ENCODE data around the gene RAP2A. TPM values are rescaled to one million over a fixed set of nuclear protein-coding genes. Genes with fewer than 3 reads are reported as not detected.

RAP2A gene
- total RNA-seq, 1 experiment from 2014 or later, result 32.1 TPM

DNA sequence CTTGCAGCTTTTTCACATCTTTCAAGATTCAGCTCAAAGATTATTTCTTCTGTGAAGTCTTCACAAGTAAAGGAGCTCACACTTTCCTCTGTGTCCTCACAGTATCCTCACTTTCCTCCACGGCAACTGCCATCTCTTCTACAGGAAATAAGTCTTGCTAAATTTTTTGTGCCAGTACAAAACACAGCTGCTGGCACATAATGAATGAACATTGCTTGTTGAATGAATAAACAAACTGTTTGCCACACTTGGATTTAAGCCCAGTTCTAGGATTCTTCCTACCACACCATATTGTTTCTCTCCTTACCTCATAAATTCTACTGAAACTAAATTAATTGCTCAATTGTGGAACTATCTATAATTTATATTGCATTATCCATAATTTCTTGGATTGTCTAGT is 59.5 kb downstream of the RAP2A start:
- peaks cover 0 to 3% of the 10 kb centered on the region in 2 experiments; a peak in 2 of 4 replicates for H3K4me1 Mint-ChIP-seq
- no CpG with 5 or more reads among the region's 1 CpG for WGBS (ENCODE audit: extremely low coverage, insufficient read length, low lambda C conversion rate)
- Histone ChIP-seq H4K91ac (ENCODE audit: insufficient read length, low read depth, low read length) (no peak overlapping the region), H3K27me3 (ENCODE audit: insufficient read depth, low read length) (no peaks in the 10 kb centered on the region), H2BK20ac (ENCODE audit: low read depth, low read length, poor library complexity, severe bottlenecking) (no peak overlapping the region), H3K4ac (ENCODE audit: low read depth, low read length) (no peak overlapping the region), H3K56ac (ENCODE audit: insufficient read length, low read depth, low read length) (no peak overlapping the region), H4K5ac (ENCODE audit: insufficient read length, low read depth, low read length) (no peak overlapping the region), H2BK120ac (ENCODE audit: low read depth, low read length, poor library complexity, severe bottlenecking) (no peak overlapping the region), H2AK5ac (ENCODE audit: insufficient read length, low read length) (no peak overlapping the region), H2AFZ (ENCODE audit: low read length) (no peak overlapping the region), H3K14ac (ENCODE audit: insufficient read depth, low read length) (no peak overlapping the region), H3K9me3 (ENCODE audit: control insufficient read depth, low read depth, low read length) (no peaks in the 10 kb centered on the region), H3K79me1 (ENCODE audit: insufficient read depth, low read depth, low read length, poor library complexity, severe bottlenecking) (no peaks in the 10 kb centered on the region), H3K4me1 (ENCODE audit: insufficient read depth, low read length) (no peaks in the 10 kb centered on the region), H4K20me1 (ENCODE audit: control insufficient read depth, insufficient read depth, insufficient read length) (no peaks in the 10 kb centered on the region), H4K8ac (replicated peaks; ENCODE audit: insufficient read length, low read depth, low read length) (no peak overlapping the region), H3K23me2 (ENCODE audit: insufficient read length, low read depth, low read length, poor library complexity, severe bottlenecking) (no peaks in the 10 kb centered on the region), H3K27ac (ENCODE audit: insufficient read length, low read depth, low read length) (no peak overlapping the region), H2BK15ac (ENCODE audit: low read depth, low read length) (no peak overlapping the region), H2BK12ac (ENCODE audit: insufficient read length, low read depth, low read length) (no peak overlapping the region), H3K18ac (ENCODE audit: insufficient read length, low read depth, low read length) (no peak overlapping the region), H2BK5ac (ENCODE audit: insufficient read length, low read length) (no peak overlapping the region), H3K9ac (ENCODE audit: extremely low read depth, insufficient read length, low read length) (no peak overlapping the region), H3K4me2 (ENCODE audit: insufficient read depth, insufficient read length, low read length) (no peak overlapping the region), H3T11ph (ENCODE audit: low read length) (no peak overlapping the region), H3K23ac (ENCODE audit: insufficient read length, low read depth, low read length) (no peak overlapping the region), H3K79me2 (ENCODE audit: insufficient read depth, low read length) (no peaks in the 10 kb centered on the region)
- TF ChIP-seq, protein P1, sequence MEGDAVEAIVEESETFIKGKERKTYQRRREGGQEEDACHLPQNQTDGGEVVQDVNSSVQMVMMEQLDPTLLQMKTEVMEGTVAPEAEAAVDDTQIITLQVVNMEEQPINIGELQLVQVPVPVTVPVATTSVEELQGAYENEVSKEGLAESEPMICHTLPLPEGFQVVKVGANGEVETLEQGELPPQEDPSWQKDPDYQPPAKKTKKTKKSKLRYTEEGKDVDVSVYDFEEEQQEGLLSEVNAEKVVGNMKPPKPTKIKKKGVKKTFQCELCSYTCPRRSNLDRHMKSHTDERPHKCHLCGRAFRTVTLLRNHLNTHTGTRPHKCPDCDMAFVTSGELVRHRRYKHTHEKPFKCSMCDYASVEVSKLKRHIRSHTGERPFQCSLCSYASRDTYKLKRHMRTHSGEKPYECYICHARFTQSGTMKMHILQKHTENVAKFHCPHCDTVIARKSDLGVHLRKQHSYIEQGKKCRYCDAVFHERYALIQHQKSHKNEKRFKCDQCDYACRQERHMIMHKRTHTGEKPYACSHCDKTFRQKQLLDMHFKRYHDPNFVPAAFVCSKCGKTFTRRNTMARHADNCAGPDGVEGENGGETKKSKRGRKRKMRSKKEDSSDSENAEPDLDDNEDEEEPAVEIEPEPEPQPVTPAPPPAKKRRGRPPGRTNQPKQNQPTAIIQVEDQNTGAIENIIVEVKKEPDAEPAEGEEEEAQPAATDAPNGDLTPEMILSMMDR (conservative IDR thresholded peaks at IDR 0.05), result no peak
- peaks cover 4 to 15% (median 4%) of the 10 kb centered on the region in 3 experiments; a peak in 5 of 7 replicates for H3K36me3 Mint-ChIP-seq (ENCODE audit: insufficient read depth in 1 of 3, low read depth in 3 of 3)
- H3K4me3 Mint-ChIP-seq, result no peak overlapping the region
- 0 out of 2 replicates have a peak, but pooled peaks cover 1% of the 10 kb centered on the region for H3K27me3 Mint-ChIP-seq (ENCODE audit: low read depth)
- DNase-seq, result no peak
- H3K9me3 Mint-ChIP-seq, result peaks cover 7 to 16% of the 10 kb centered on the region in 2 experiments
- no peak overlapping the region; a peak in 1 of 7 replicates for H3K27ac Mint-ChIP-seq
